Fibroblast of peridontal ligament (primary cell): Measurements from ENCODE around the gene ANKS1A.

ENCODE experiments used
- DNase-seq: peaks from one replicate; pipeline ENCODE4 v3.0.0-alpha.2; 2010; ENCODE audit errors: extremely low read depth

The ANKS1A gene

DNA sequence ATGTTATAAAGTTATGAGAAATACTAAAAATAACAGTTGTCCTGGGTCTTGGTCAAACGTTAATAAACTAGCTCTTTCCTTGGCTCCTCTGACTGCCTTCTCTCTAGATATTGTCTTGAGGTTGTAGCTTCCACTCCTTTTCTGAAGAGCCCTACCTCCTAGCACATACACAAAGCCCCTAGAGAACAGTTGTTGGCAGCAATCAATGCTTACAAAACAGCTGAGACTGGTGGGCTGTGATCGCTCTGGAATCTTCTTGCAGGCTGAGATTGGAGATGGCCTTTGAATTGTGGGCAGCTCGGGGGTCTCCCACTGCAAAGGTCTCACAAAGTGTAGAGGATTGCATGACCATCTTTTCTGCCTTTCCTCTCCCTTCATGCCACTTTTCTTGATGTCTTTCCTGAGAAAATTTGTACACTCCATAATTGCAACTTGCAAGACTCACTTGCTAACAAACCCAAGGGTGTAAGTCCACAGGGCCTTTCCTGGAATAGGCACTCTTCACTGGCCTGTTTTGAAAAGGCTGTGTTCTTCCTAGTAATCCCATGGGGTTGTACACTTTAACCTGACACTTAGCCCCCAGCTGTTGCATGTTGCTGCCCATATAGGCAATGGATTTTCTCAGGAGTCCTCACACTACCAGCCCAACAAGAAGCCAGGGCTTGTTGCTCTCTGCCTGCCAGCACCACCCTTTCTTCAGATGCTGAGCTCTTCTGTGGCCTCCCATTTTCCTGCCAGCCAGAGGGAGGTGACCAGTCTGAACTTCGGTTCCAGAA is 152.2 kb downstream of the ANKS1A start:
- DNase-seq: no peak

- DNase-seq: no peak
Observed at GRCh38 chr6:35042031-35042815, 153.2 kb downstream of the ANKS1A start.

GRCh38 chr6:35043381-35044130 is 154.5 kb downstream of the ANKS1A start:
- no peak for DNase-seq

GRCh38 chr6:35044145-35044745 is 155.2 kb downstream of the ANKS1A start:
- no peak for DNase-seq

DNA sequence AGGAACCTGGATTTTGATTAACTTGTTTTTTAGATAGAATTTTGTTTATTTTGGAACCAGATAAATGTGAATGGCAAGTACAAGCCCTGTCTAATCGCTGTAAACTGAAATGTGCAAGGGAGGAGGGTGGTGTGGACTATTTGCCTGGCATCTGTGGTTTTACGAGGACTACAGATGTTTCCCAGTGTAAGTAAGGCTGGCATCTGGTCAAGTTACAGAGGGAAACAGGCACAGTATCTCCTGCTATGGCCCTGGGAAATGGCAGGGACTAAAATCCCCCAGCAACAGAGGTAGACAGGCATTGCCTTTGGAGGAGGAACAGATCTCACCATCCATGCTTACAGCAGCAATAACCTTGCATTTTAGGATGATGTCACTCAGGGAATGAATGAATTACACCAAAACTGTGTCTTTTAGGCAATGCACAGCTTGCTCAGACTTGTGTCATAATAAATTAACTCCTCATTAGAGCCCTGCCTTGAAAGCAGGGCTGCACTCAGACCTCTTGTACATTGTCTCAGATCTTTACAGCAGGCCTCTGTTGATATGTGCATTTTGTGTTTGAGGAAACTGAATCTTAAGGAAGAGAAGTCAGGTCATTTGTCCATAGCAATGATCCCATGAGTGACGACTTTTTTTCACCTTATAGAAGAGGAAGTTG is 155.8 kb downstream of the ANKS1A start:
- no peak for DNase-seq

DNA sequence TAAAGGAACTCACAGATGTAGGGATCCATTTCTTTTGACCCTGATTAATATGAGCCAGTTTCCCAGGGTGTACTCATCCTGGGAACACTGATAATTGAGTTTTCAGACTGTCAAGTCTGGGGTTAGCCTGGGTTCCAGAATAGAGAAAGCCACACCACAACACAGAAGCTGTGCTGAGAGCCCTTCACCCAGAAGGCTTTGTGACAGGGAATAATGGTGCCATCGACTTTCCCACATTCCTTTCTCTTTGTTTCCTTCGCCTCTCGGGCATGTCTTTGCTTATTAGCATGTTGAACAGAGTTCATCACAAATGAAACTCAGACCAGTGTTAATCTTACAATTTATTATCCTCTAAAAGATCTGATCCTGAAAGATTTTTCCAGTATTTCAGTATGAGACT is 157.0 kb downstream of the ANKS1A start:
- no peak for DNase-seq

GRCh38 chr6:35046862-35047261 is 157.8 kb downstream of the ANKS1A start:
- DNase-seq: no peak

DNA sequence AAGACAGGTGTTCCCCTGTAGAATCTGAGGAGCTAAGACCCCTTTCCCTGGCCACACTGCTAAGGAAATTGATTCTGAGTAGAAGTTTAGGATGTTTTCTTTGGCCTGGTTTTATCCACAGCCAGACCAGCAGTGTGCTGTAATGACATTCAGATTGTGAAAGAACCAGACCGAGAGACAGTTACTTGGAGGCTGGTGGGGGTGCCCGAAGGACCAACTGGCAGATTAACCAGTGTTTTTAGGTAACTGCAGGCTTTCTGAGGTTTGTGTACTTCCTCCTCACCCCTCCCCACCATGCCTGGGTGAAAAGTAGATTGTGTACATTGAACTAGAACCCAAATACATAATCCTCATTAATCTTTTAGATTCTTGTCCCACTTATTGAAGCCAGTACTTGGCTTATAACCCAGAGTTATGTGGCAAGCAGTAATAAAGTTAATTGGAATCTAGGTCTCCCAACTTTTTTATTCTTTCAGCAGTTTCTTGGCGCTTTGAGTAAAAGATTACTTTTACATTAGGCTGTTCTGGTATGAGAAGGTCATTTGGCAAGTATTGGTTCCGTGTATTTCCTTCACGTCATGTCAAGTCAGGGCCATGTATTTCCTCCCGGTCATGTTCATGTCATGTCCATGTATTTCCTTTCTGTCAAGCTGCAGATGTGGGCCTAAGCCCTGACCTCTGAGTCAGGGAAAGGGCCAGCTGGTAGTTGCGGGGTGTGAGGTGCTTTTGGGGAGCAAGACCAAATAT is 158.4 kb downstream of the ANKS1A start:
- peak; percentile 72 for DNase-seq

- DNase-seq: no peak
Observed at GRCh38 chr6:35048031-35048613, 159.1 kb downstream of the ANKS1A start.

DNA sequence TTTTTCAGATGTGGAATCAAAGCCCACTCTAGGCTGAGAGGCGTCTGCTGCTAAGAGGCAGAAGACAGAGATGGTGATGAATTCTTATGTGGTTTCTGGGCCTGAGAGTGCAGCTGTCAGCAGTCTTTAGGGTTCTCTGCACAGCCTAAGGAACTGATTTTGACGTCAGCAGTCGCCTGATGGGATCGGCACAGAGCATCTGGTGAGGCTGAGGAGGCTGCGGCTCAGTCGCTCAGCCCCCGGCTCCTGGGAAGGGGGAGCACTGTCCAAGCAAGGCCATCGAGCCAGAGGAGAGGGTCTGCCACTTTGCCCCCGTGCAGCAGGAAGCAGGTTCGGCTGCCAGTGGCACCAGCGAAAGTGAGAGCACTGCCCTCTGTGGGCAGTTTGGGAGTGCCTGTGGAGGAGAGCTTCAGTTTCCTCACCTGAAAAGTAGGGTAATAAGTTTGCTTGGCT is 159.6 kb downstream of the ANKS1A start:
- peak; percentile 57 for DNase-seq

DNA sequence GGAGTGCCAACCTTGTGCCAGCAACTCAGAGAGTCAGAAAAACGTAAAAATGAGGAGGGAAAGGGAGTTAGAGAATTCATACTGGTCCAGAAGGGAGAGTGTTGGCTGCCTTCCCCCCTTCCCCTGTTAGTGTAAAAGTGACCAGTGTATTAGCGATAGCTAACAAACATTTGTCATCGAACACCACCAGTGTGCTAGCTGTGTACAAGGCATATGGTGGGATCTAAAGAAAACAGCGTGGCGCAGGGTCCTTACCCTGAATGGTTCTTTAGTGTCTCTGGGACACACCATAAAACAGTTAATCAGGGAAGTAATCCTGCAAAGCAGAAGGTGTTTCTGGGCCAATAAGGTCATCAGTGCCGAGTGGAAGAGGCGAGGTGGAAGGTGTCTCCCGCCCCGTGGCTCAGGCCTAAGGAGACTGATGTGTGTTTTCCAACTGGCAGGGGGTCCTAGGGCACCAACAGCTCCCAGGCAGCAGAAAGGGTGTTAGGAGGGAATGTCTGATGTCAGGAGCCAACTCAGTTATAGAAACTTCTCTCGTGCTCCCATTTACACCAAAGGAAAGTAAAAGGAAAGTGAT is 160.2 kb downstream of the ANKS1A start:
- no peak for DNase-seq

GRCh38 chr6:35049900-35050756 is 161.1 kb downstream of the ANKS1A start:
- DNase-seq: peak; percentile 85

- no peak for DNase-seq
Observed at GRCh38 chr6:35050757-35051330, 161.8 kb downstream of the ANKS1A start.

- DNase-seq: no peak
Observed at GRCh38 chr6:35051396-35051795, 162.3 kb downstream of the ANKS1A start.

DNA sequence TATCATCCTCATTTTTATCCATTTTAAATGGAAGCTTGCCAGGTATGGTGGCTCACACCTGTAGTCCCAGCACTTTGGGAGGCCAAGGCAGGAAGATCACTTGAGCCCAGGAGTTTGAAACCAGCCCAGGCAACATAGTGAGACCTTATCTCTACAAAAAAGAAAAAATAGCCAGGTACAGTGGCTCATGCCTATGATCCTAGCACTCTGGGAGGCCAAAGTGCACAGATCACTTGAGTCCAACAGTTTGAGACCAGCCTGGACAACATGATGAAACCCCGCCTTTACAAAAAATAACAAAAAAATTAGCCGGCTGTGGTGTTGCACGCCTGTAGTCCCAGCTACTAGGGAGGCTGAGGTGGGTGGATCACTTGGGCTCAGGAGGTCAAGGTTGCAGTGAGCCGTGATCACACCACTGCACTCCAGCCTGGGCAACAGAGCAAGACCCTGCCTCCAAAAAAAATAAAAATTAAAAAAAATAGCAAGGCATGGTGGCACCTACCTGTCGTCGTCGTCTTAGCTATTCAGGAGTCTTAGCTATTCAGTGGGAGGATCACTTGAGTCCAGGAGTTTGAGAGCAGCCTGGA is 163.0 kb downstream of the ANKS1A start:
- DNase-seq: no peak

- peak; percentile 41 for DNase-seq
Observed at GRCh38 chr6:35052694-35053565, 163.9 kb downstream of the ANKS1A start.

GRCh38 chr6:35053701-35054100 is 164.6 kb downstream of the ANKS1A start:
- DNase-seq: no peak
